Esophagus squamous epithelium (tissue), 5 donors: Measurements from ENCODE around the gene SHQ1. TPM values are rescaled to one million over a fixed set of nuclear protein-coding genes. Genes with fewer than 3 reads are reported as not detected.

Experiments
- DNase-seq: peaks from one replicate; lab custom pipeline; 2025; lab: John Stamatoyannopoulos, UW
- H3K27ac ChIP-seq, 4 donors: fragments of 200-600 bp; sonication (generic); one replicate each; pipeline ENCODE4 v1.5.1; 2016 to 2019; ENCODE audit warnings: mild to moderate bottlenecking in 1 of 4
- H3K27me3 ChIP-seq, 4 donors: fragments of 200-600 bp; sonication (generic); 1 replicate in 3 of 4; 2 replicates in 1 of 4; pipeline versions ENCODE4 v1.5.1 to v1.6.0; 2017 to 2021; ENCODE audit warnings: antibody characterized with exemption in 1 of 4
- H3K36me3 ChIP-seq, 3 donors: fragments of 200-600 bp; sonication (generic); one replicate each; pipeline ENCODE4 v1.5.1; 2016 to 2019
- H3K4me1 ChIP-seq, 3 donors: fragments of 200-600 bp; sonication (generic); one replicate each; pipeline ENCODE4 v1.5.1; 2017 to 2019
- H3K4me3 ChIP-seq, 4 donors: fragments of 200-600 bp; sonication (generic); 1 replicate in 3 of 4; 2 replicates in 1 of 4; pipeline ENCODE4 v1.5.1; 2016 to 2019; ENCODE audit warnings: mild to moderate bottlenecking in 2 of 4, moderate library complexity in 1 of 4
- H3K9me3 ChIP-seq, 3 donors: fragments of 200-600 bp; sonication (generic); one replicate each; pipeline ENCODE4 v1.5.1; 2016 to 2019
- POLR2A ChIP-seq, 4 donors: fragments of 450-650 bp; IDR thresholded peaks; one replicate each; pipeline ENCODE4 v1.6.1; 2017; ENCODE audit warnings: antibody characterized with exemption in 4 of 4, mild to moderate bottlenecking in 4 of 4, moderate library complexity in 3 of 4
- WGBS, 2 donors: methylation state at CpG; one replicate each; pipeline ENCODE4 v1.1.5; 2018; 5-methylcytosine and 5-hydroxymethylcytosine counted together
- intact Hi-C: fragments of 100-400 bp; cut with DNase I; formaldehyde crosslinking; loops from one replicate; pipeline ENCODE4 v1.15.0; 2022
- total RNA-seq, 4 donors: library from RNA; depleted of rRNA; stranded (reverse); fragments of >200 nt; gene quantifications; one replicate each; pipeline ENCODE4 v1.1.0, GENCODE V29; 2016
- TF ChIP-seq, protein P1 (sequence below), 6 experiments: fragments of 450-650 bp in 4 of 6; fragments of 200-600 bp in 2 of 6; sonication (generic) in 2 of 6; IDR thresholded peaks; one replicate each; pipeline ENCODE4 v1.5.1; 2016 to 2019; ENCODE audit warnings: antibody characterized with exemption in 6 of 6, mild to moderate bottlenecking in 4 of 6, moderate library complexity in 4 of 6
- donor health status: DM: yes; HTN: yes; CAD: no.

SHQ1 gene
- total RNA-seq, 4 donors from 2014 or later = 6.7 to 13.4 (median 12.5) TPM

DNA sequence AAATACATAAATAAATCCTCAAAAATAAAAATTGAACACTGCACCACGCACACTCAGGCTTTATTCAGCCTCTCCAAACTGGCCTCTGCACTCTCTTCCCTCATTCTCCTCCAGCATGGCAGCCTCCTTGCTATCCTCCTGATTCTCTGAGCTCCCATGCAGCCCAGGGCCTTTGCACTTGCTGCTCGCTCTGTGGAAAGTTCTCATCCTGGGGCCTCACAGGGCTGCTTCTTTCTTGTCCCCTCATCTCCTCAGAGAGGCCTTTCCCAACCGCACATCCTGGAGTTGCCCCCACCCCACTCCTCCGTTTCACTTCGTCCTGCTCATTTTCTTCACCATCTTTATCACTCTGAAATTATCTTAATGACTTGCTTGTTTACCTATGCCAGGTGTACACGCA is 123.0 kb downstream of the SHQ1 start:
- Histone ChIP-seq H3K4me1 (peaks cover 0 to 21% (median 0%) of the 10 kb centered on the region in 3 donors), H3K9me3 (no peaks in the 10 kb centered on the region), H3K4me3 (no peak overlapping the region), H3K27me3 (peaks cover 0 to 20% (median 0%) of the 10 kb centered on the region in 4 donors), H3K36me3 (no peaks in the 10 kb centered on the region), H3K27ac (no peak overlapping the region)
- intact Hi-C loops = no loop called here
- no peak for TF ChIP-seq POLR2A (IDR thresholded peaks at IDR 0.05)
- TF ChIP-seq, protein P1, sequence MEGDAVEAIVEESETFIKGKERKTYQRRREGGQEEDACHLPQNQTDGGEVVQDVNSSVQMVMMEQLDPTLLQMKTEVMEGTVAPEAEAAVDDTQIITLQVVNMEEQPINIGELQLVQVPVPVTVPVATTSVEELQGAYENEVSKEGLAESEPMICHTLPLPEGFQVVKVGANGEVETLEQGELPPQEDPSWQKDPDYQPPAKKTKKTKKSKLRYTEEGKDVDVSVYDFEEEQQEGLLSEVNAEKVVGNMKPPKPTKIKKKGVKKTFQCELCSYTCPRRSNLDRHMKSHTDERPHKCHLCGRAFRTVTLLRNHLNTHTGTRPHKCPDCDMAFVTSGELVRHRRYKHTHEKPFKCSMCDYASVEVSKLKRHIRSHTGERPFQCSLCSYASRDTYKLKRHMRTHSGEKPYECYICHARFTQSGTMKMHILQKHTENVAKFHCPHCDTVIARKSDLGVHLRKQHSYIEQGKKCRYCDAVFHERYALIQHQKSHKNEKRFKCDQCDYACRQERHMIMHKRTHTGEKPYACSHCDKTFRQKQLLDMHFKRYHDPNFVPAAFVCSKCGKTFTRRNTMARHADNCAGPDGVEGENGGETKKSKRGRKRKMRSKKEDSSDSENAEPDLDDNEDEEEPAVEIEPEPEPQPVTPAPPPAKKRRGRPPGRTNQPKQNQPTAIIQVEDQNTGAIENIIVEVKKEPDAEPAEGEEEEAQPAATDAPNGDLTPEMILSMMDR (IDR thresholded peaks at IDR 0.05) = no peak
- no peak for DNase-seq
- 94% methylated on average over 6 of the region's 6 CpGs for WGBS, 2 donors

DNA sequence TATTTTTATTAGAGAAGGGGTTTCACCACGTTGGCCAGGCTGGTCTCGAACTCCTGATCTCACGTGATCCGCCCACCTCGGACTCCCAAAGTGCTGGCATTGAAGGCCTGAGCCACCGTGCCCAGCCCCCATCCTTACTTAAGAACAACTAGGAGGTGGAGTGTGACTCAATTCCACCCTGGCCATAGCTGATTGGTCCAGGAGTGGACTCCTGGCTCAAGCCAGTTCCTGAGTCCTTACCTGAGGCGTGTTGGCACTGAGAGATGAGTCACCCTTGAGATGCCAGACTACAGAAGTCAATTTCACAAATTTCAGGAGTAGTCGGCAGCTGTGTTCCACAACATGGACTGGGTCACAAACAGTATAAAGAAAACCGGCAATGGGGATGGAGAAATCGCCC is 124.2 kb downstream of the SHQ1 start:
- H3K9me3 ChIP-seq = no peaks in the 10 kb centered on the region
- H3K27ac ChIP-seq = no peak overlapping the region
- H3K4me3 ChIP-seq = no peak overlapping the region
- peaks cover 0 to 20% (median 0%) of the 10 kb centered on the region in 4 donors for H3K27me3 ChIP-seq
- DNase-seq = no peak
- intact Hi-C loops = no loop called here
- TF ChIP-seq POLR2A (IDR thresholded peaks at IDR 0.05) = no peak
- TF ChIP-seq, protein P1 (IDR thresholded peaks at IDR 0.05) = no peak
- WGBS, 2 donors = 59 to 75% methylated on average over 3 to 10 of the region's 10 CpGs
- no peaks in the 10 kb centered on the region for H3K36me3 ChIP-seq
- peaks cover 0 to 18% (median 0%) of the 10 kb centered on the region in 3 donors for H3K4me1 ChIP-seq

DNA sequence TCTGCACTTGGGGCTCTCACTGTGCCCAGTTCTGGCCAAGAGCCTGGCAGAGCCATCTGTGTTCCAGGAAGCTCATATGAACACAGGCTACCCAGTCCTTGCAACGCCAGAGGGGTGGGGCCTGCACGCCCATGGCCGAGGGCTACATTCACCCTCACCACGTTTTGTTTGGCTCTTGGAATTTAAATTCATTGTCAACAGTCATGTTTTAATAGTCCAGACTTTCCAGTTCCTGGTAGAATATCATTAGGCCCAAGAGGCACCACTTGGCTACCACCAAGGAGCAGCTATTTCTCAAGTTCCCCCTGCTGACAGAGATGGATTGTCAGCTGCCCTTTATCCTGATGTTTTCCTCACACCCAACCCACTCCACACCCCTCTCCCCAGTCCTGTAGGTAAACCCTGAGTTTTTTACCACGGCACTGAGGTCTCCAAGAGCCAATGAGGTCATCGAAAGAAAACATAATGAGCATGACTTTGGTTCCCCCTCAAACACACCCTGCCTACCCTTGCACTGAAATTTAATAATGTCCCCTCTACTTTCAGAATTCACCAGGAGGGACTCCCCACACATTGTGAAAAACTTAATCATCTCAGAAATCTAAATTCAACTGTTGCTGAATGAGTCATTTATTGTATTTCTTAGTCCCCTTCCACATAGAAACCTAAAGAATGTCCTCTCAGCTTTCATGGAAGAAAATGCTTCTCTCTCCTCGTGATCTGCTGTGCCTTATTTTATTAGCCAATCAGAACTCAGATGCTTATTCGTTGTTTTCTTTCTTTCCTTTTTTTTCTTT is 125.1 kb downstream of the SHQ1 start:
- Histone ChIP-seq H3K4me3 (no peak overlapping the region), H3K36me3 (no peaks in the 10 kb centered on the region), H3K27me3 (peaks cover 0 to 15% (median 0%) of the 10 kb centered on the region in 4 donors), H3K9me3 (no peaks in the 10 kb centered on the region), H3K4me1 (peaks cover 0 to 12% (median 0%) of the 10 kb centered on the region in 3 donors), H3K27ac (no peak overlapping the region)
- intact Hi-C loops = no loop called here
- 36 to 37% methylated on average over 8 of the region's 8 CpGs for WGBS, 2 donors
- no peak for DNase-seq
- TF ChIP-seq, protein P1 (IDR thresholded peaks at IDR 0.05) = no peak
- no peak for TF ChIP-seq POLR2A (IDR thresholded peaks at IDR 0.05)

DNA sequence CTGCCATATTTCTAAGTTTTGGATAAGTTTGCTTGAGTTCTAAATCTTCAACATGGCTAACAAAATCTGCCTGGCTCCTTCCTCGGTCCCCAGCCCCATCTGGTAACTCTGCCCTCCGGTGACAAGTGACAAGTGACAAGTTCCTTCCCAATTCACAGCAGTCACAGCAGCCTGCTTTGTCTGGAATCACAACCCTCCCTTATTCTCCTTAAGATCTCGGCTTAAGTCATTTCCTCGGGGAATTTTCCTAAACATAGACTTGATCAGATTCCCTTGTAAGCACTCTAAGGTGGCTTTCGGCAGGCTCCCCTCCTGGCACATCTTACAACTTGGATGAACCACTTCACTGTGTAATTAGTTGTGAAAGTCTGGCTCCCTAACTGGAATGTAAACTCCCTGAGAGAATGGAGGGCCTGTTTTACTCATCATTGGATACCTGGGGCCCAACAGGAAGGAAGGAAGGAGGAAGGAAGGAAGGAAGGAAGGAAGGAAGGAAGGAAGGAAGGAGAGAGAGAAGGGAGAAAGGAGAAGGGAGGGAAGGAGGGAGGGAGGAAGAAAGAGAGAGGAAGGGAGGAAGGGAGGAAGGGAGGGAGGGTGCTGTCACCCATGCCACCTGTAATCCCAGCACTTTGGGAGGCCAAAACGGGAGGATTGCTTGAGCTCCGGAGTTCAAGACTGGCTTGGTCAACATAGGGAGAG is 126.4 kb downstream of the SHQ1 start:
- Histone ChIP-seq H3K27ac (peak overlapping the region in 1 of 4 donors; percentile 10), H3K9me3 (no peaks in the 10 kb centered on the region), H3K36me3 (no peaks in the 10 kb centered on the region), H3K4me1 (peaks cover 0 to 12% (median 0%) of the 10 kb centered on the region in 3 donors), H3K4me3 (no peak overlapping the region), H3K27me3 (peaks cover 0 to 2% (median 0%) of the 10 kb centered on the region in 4 donors)
- intact Hi-C loops = no loop called here
- 68 to 72% methylated on average over 7 of the region's 7 CpGs for WGBS, 2 donors
- TF ChIP-seq, protein P1 (IDR thresholded peaks at IDR 0.05) = no peak
- TF ChIP-seq POLR2A (IDR thresholded peaks at IDR 0.05) = no peak
- DNase-seq = no peak

DNA sequence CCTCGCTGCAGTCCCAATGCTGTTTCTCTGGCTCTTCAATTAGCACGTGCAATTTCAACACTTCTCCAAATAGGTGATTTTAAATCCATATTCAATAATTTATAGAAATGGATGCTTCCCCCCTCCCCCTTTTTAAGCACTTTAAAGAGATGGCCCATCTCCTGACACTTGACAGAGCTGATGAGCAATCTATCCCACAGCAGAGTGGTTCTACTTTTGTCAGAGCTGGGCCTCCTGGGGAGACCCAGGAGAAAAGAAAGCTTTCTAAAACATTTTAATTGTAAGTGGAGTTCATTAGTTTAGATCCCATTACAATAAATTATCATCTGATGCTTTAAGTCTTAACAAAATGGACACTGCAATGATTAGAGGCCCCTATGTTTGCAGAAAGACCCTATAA is 127.7 kb downstream of the SHQ1 start:
- no peak overlapping the region for H3K27ac ChIP-seq
- DNase-seq = no peak
- H3K9me3 ChIP-seq = peaks cover 0 to 8% (median 0%) of the 10 kb centered on the region in 3 donors
- TF ChIP-seq POLR2A (IDR thresholded peaks at IDR 0.05) = no peak
- intact Hi-C loops = no loop called here
- 92 to 100% methylated on average over 2 of the region's 2 CpGs for WGBS, 2 donors
- no peaks in the 10 kb centered on the region for H3K27me3 ChIP-seq
- H3K36me3 ChIP-seq = no peaks in the 10 kb centered on the region
- H3K4me1 ChIP-seq = peaks cover 0 to 12% (median 0%) of the 10 kb centered on the region in 3 donors
- no peak overlapping the region for H3K4me3 ChIP-seq
